Neuronal stem cell (in vitro differentiated cells): ENCODE data around the gene CFAP70.
"Not testable (repeated sequence)": the region's sequence is repeated elsewhere in the genome, so short reads cannot be mapped to it uniquely, and the experiment has no call there.

Experiments
- DNase-seq: peaks from one replicate; pipeline ENCODE4 v3.0.0-alpha.2; 2013; ENCODE audit warnings: low spot score
- H2AFZ ChIP-seq: one replicate; pipeline ENCODE4 v1.6.1; 2013; ENCODE audit warnings: mild to moderate bottlenecking, low read length, inconsistent platforms
- H2AK5ac ChIP-seq: 2 replicates; pipeline ENCODE4 v1.6.1; 2013; ENCODE audit warnings: low read depth, mild to moderate bottlenecking, inconsistent platforms, low read length, moderate library complexity, mixed read lengths
- H2BK120ac ChIP-seq: 2 replicates; pipeline ENCODE4 v1.6.1; 2013; ENCODE audit warnings: low read depth, mild to moderate bottlenecking, inconsistent platforms, low read length, moderate library complexity, mixed read lengths
- H2BK12ac ChIP-seq: one replicate; pipeline ENCODE4 v1.6.1; 2013; ENCODE audit warnings: low read length, inconsistent platforms
- H2BK15ac ChIP-seq: 2 replicates; pipeline ENCODE4 v1.6.1; 2013; ENCODE audit warnings: mild to moderate bottlenecking, low read length, inconsistent platforms, mixed read lengths
- H2BK5ac ChIP-seq: one replicate; pipeline ENCODE4 v1.6.1; 2013; ENCODE audit warnings: inconsistent platforms, mild to moderate bottlenecking, low read length, moderate library complexity
- H3K14ac ChIP-seq: one replicate; pipeline ENCODE4 v1.6.1; 2013; ENCODE audit warnings: low read length, inconsistent platforms
- H3K18ac ChIP-seq: 2 replicates; pipeline ENCODE4 v1.6.1; 2013; ENCODE audit warnings: low read length, inconsistent platforms
- H3K23ac ChIP-seq: 2 replicates; pipeline ENCODE4 v1.6.1; 2013; ENCODE audit warnings: low read depth, mild to moderate bottlenecking, mixed read lengths, low read length, inconsistent platforms; ENCODE audit not compliant: poor library complexity
- H3K27ac ChIP-seq: replicated peaks from 3 replicates; pipeline ENCODE4 v1.5.1; 2013; ENCODE audit warnings: low read length, inconsistent platforms
- H3K27me3 ChIP-seq, 3 experiments: 2 replicates each; pipeline ENCODE4 v1.6.1; 2013; ENCODE audit warnings: low read length in 3 of 3, mild to moderate bottlenecking in 2 of 3, inconsistent platforms in 1 of 3, low read depth in 1 of 3, mixed read lengths in 1 of 3, moderate library complexity in 1 of 3; ENCODE audit not compliant: control insufficient read depth in 3 of 3, insufficient read depth in 3 of 3
- H3K36me3 ChIP-seq, 2 donors: replicated peaks in 1 of 2; 2 replicates each; pipeline ENCODE4 v1.6.1; 2013; ENCODE audit warnings: low read length in 2 of 2; ENCODE audit not compliant: control insufficient read depth in 2 of 2, insufficient read depth in 2 of 2
- H3K4ac ChIP-seq: 2 replicates; pipeline ENCODE4 v1.6.1; 2013; ENCODE audit warnings: inconsistent platforms, mild to moderate bottlenecking, low read length, moderate library complexity
- H3K4me1 ChIP-seq, 2 donors: 1 replicate in 1 of 2; 2 replicates in 1 of 2; pipeline ENCODE4 v1.6.1; 2013; ENCODE audit warnings: low read length in 2 of 2, low read depth in 1 of 2; ENCODE audit not compliant: control insufficient read depth in 2 of 2, insufficient read depth in 1 of 2
- H3K4me2 ChIP-seq: one replicate; pipeline ENCODE4 v1.6.1; 2013; ENCODE audit warnings: mild to moderate bottlenecking, low read length, inconsistent platforms; ENCODE audit not compliant: insufficient read depth, poor library complexity, severe bottlenecking
- H3K4me3 ChIP-seq, 2 donors: 2 replicates each; pipeline ENCODE4 v1.5.1; 2013; ENCODE audit warnings: low read length in 2 of 2, mild to moderate bottlenecking in 2 of 2, inconsistent platforms in 1 of 2, moderate library complexity in 1 of 2
- H3K79me1 ChIP-seq: one replicate; pipeline ENCODE4 v1.6.1; 2013; ENCODE audit warnings: low read depth, mild to moderate bottlenecking, inconsistent platforms, low read length, moderate library complexity
- H3K9ac ChIP-seq: one replicate; pipeline ENCODE4 v1.6.1; 2013; ENCODE audit warnings: mild to moderate bottlenecking, low read depth, low read length, inconsistent platforms; ENCODE audit not compliant: poor library complexity
- H3K9me3 ChIP-seq, 2 donors: replicated peaks in 1 of 2; 2 replicates each; pipeline versions ENCODE3 to v1.6.1; 2013; ENCODE audit warnings: low read length in 2 of 2, mild to moderate bottlenecking in 2 of 2, inconsistent platforms in 1 of 2, low read depth in 1 of 2, mixed read lengths in 1 of 2, moderate library complexity in 1 of 2; ENCODE audit not compliant: control insufficient read depth in 2 of 2, insufficient read depth in 1 of 2
- H4K8ac ChIP-seq: one replicate; pipeline ENCODE4 v1.6.1; 2013; ENCODE audit warnings: low read depth, mild to moderate bottlenecking, inconsistent platforms, low read length, moderate library complexity
- H4K91ac ChIP-seq: one replicate; pipeline ENCODE4 v1.6.1; 2013; ENCODE audit warnings: low read length, low read depth, mild to moderate bottlenecking, inconsistent platforms; ENCODE audit not compliant: poor library complexity
- WGBS, 2 donors: extraction: QIAGEN DNeasy Blood & Tissue Kit; methylation state at CpG; one replicate each; pipeline ENCODE4 v1.1.7; 2013; ENCODE audit warnings: missing lambda C conversion rate in 2 of 2, mixed read lengths in 1 of 2; ENCODE audit not compliant: insufficient read length in 2 of 2, insufficient replicate concordance in 1 of 2; ENCODE audit errors: extremely low coverage in 2 of 2; 5-methylcytosine and 5-hydroxymethylcytosine counted together

CFAP70 gene

DNA sequence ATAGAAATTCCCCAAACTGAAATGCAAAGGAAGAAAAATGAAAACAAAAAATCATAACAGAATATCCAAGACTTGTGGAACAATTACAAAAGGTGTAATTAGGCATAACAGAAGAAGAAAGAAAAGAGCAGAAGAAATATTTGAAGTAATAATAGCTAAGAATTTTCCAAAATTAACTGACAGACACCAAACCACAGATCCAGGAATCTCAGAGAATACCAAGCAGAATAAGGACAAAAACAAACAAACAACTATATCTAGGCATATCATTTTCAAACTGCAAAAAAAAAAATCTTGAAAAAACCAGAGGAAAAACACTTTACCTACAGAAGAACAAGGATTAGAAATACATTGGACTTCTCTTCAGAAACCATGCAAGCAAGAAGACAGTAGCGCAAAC lies 25.5 kb downstream of the CFAP70 start:
- no peak overlapping the region for H2BK5ac ChIP-seq
- no peak overlapping the region for H3K4me3 ChIP-seq
- no peaks in the 10 kb centered on the region for H3K9me3 ChIP-seq
- no peak for DNase-seq
- no peak overlapping the region for H3K23ac ChIP-seq
- H2BK15ac ChIP-seq: no peak overlapping the region
- H3K4ac ChIP-seq: no peak overlapping the region
- no CpG with 5 or more reads among the region's 1 CpG for WGBS, 2 donors
- no peaks in the 10 kb centered on the region for H3K36me3 ChIP-seq
- H2AK5ac ChIP-seq: no peak overlapping the region
- no peaks in the 10 kb centered on the region for H3K79me1 ChIP-seq
- no peak overlapping the region for H2BK120ac ChIP-seq
- no peak overlapping the region for H4K91ac ChIP-seq
- no peak overlapping the region for H4K8ac ChIP-seq
- H2BK12ac ChIP-seq: no peak overlapping the region
- H3K14ac ChIP-seq: no peak overlapping the region
- no peak overlapping the region for H3K9ac ChIP-seq
- H3K4me2 ChIP-seq: no peak overlapping the region
- no peaks in the 10 kb centered on the region for H3K4me1 ChIP-seq
- H3K27ac ChIP-seq: no peak overlapping the region
- H3K18ac ChIP-seq: no peak overlapping the region
- no peak overlapping the region for H2AFZ ChIP-seq
- no peaks in the 10 kb centered on the region for H3K27me3 ChIP-seq

DNA sequence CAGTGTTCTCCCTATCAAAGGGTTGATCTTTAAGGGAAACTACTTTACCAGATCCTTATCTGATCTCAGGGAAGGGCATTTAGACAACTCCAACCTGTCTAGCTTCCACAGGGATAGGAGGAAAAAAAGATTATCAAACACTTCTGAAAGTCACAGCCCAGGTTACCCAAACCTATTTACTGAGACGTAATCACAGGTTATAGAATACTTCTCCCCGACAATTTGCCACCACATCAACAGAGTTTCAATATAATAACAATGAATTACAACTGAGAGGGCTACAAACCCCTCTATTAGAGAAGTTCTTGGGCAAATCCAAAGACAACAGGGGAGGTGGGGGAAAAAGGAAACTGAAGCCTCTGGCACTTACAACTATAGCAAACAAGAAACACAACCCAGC lies 26.3 kb downstream of the CFAP70 start:
- Histone ChIP-seq H3K4ac (no peak overlapping the region), H2BK15ac (no peak overlapping the region), H3K36me3 (no peaks in the 10 kb centered on the region), H3K4me1 (no peaks in the 10 kb centered on the region), H2BK5ac (no peak overlapping the region), H3K18ac (no peak overlapping the region), H3K4me3 (no peak overlapping the region), H2BK120ac (no peak overlapping the region), H3K27ac (no peak overlapping the region), H3K4me2 (no peak overlapping the region), H3K27me3 (no peaks in the 10 kb centered on the region), H2AK5ac (no peak overlapping the region), H2AFZ (no peak overlapping the region), H3K23ac (no peak overlapping the region), H3K9ac (no peak overlapping the region), H4K8ac (no peak overlapping the region), H3K9me3 (no peaks in the 10 kb centered on the region), H2BK12ac (no peak overlapping the region), H3K14ac (no peak overlapping the region), H3K79me1 (no peaks in the 10 kb centered on the region), H4K91ac (no peak overlapping the region)
- DNase-seq: no peak
- WGBS, 2 donors: no CpG with 5 or more reads among the region's 2 CpGs

DNA sequence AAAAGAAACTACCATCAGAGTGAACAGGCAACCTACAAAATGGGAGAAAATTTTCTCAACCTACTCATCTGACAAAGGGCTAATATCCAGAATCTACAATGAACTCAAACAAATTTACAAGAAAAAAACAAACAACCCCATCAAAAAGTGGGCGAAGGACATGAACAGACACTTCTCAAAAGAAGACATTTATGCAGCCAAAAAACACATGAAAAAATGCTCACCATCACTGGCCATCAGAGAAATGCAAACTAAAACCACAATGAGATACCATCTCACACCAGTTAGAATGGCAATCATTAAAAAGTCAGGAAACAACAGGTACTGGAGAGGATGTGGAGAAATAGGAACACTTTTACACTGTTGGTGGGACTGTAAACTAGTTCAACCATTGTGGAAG lies 30.1 kb downstream of the CFAP70 start:
- H3K4me2 ChIP-seq, H2BK5ac ChIP-seq, H2AFZ ChIP-seq, H3K4me3 ChIP-seq, H3K9ac ChIP-seq, H3K23ac ChIP-seq, H2BK120ac ChIP-seq, H3K36me3 ChIP-seq, H3K18ac ChIP-seq, H3K9me3 ChIP-seq, DNase-seq, H2BK12ac ChIP-seq, H2AK5ac ChIP-seq, H3K14ac ChIP-seq, H3K27me3 ChIP-seq, H3K4ac ChIP-seq, H3K27ac ChIP-seq, H4K91ac ChIP-seq, H3K79me1 ChIP-seq, H2BK15ac ChIP-seq, H4K8ac ChIP-seq, H3K4me1 ChIP-seq: not testable (repeated sequence)
- WGBS, 2 donors: no CpG with 5 or more reads among the region's 1 CpG

DNA sequence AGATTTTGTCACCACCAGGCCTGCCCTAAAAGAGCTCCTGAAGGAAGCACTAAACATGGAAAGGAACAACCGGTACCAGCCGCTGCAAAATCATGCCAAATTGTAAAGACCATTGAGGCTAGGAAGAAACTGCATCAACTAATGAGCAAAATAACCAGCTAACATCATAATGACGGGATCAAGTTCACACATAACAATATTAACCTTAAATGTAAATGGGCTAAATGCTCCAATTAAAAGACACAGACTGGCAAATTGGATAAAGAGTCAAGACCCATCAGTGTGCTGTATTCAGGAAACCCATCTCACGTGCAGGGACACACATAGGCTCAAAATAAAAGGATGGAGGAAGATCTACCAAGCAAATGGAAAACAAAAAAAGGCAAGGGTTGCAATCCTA lies 33.4 kb downstream of the CFAP70 start:
- not testable (repeated sequence) for H2AK5ac ChIP-seq, H3K79me1 ChIP-seq, H3K4me1 ChIP-seq, H3K36me3 ChIP-seq, H3K27me3 ChIP-seq, H3K4ac ChIP-seq, H3K14ac ChIP-seq, H4K91ac ChIP-seq, H3K4me3 ChIP-seq, H3K4me2 ChIP-seq, H3K9me3 ChIP-seq, H3K23ac ChIP-seq, DNase-seq, H2AFZ ChIP-seq, H4K8ac ChIP-seq, H2BK15ac ChIP-seq, H2BK5ac ChIP-seq, H3K18ac ChIP-seq, H2BK12ac ChIP-seq, H3K27ac ChIP-seq, H3K9ac ChIP-seq, H2BK120ac ChIP-seq
- WGBS, 2 donors: no CpG with 5 or more reads among the region's 4 CpGs
